ENCODE data around the gene DNAJC7.

- TF ChIP-seq, protein P1, sequence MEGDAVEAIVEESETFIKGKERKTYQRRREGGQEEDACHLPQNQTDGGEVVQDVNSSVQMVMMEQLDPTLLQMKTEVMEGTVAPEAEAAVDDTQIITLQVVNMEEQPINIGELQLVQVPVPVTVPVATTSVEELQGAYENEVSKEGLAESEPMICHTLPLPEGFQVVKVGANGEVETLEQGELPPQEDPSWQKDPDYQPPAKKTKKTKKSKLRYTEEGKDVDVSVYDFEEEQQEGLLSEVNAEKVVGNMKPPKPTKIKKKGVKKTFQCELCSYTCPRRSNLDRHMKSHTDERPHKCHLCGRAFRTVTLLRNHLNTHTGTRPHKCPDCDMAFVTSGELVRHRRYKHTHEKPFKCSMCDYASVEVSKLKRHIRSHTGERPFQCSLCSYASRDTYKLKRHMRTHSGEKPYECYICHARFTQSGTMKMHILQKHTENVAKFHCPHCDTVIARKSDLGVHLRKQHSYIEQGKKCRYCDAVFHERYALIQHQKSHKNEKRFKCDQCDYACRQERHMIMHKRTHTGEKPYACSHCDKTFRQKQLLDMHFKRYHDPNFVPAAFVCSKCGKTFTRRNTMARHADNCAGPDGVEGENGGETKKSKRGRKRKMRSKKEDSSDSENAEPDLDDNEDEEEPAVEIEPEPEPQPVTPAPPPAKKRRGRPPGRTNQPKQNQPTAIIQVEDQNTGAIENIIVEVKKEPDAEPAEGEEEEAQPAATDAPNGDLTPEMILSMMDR (IDR thresholded peaks at IDR 0.05): no peak
- TF ChIP-seq POLR2A (IDR thresholded peaks at IDR 0.05) (no peak), POLR2AphosphoS5 (IDR thresholded peaks at IDR 0.05) (no peak), EP300 (IDR thresholded peaks at IDR 0.05) (no peak)
Observed at GRCh38 chr17:41957869-41958439, 59.3 kb downstream of the DNAJC7 start.
